NB4 (cell line): ENCODE results near the gene AKNA.
"Not testable (repeated sequence)": the region's sequence is repeated elsewhere in the genome, so short reads cannot be mapped to it uniquely, and the experiment has no call there.

Source experiments
- CTCF ChIP-seq: IDR thresholded peaks from one replicate; pipeline ENCODE4 v1.5.1; 2012; ENCODE audit warnings: low read depth, low read length
- MYC ChIP-seq: IDR thresholded peaks from 2 replicates; pipeline ENCODE4 v1.6.1; 2011; ENCODE audit warnings: low read depth, low read length
- POLR2A ChIP-seq: IDR thresholded peaks from 2 replicates; pipeline ENCODE4 v1.6.1; 2011; ENCODE audit warnings: mild to moderate bottlenecking; ENCODE audit not compliant: insufficient read length; ENCODE audit errors: extremely low read depth

- TF ChIP-seq MYC, CTCF, POLR2A: not testable (repeated sequence)
Measured at GRCh38 chr9:114322160-114322818, 65.5 kb downstream of the AKNA start.
